ENCODE results near the gene C1QL1.

The C1QL1 gene

DNA sequence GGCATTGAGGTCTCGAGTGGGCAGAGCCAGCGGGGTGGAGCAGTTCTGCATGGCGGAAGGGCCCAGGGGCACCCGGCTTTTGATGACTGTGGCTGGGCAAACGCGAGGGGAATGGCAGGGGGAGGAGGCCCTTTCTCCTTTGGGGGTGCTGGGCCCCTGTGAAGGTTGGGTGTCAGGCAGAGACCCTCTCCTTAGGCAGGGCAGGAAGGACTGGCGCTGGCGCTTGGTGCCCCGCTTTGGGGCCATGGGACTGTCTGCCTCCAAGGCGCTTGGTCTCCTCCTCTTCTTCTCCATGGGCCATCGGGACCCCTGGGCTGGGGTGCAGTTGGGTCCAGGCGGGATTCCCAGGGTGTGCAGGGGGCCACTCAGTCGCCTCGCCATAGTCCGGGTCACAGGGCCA is 40.0 kb downstream of the C1QL1 start:
- no peak for DNase-seq

DNA sequence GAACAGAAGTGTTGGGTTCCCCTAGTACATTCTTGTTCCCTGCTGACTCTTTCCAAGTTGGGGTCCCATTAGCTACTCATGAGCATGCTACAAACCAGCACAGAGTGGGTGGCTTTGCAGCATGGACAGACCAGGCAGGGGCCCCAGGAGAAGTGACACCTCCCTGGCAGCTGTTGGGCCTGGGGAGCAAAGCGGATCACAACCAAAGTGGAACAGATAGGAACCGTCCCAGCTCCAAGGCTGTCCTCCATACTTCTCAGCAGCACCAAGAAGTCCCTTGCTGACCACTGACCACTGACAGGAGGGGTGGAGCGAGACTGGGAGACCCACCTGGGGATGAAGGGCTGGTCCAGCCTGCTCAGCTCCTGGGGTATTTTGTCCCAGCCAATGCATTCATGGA is 40.4 kb downstream of the C1QL1 start:
- DNase-seq: no peak

DNA sequence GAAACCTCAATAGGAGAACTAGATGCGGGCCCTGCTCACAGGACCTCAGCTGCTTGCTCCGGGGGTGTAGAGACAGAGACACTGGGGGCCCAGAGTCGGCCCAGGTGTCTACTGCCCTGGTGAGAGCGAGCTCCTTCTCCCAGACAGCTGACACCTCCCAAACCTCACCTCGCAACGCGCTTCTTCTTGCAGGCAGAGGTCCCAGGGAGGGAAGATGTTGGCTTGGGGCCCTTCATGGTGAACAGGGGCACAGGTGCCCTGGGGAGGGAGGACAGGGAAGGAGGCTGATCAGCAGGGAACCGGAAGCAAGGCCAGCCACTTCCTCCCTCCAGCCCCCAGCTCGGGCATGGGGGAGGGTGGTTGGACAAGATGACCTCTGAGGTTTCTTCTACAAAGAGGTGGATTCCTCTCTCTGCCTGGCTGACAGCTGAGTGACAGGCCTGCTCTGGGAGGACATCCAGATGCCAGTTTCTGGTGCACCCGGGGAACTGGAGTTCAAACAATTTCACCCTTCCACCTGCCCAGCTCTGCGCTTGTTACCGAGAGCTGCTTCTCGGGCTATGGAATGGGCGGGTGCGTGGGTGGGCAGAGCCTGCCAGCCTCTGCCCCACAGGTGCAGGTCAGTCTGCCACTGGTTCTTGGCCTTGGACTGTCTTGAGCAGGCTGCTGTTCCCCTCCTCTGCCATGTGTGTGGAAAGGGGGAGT is 41.1 kb downstream of the C1QL1 start:
- no peak for DNase-seq

DNA sequence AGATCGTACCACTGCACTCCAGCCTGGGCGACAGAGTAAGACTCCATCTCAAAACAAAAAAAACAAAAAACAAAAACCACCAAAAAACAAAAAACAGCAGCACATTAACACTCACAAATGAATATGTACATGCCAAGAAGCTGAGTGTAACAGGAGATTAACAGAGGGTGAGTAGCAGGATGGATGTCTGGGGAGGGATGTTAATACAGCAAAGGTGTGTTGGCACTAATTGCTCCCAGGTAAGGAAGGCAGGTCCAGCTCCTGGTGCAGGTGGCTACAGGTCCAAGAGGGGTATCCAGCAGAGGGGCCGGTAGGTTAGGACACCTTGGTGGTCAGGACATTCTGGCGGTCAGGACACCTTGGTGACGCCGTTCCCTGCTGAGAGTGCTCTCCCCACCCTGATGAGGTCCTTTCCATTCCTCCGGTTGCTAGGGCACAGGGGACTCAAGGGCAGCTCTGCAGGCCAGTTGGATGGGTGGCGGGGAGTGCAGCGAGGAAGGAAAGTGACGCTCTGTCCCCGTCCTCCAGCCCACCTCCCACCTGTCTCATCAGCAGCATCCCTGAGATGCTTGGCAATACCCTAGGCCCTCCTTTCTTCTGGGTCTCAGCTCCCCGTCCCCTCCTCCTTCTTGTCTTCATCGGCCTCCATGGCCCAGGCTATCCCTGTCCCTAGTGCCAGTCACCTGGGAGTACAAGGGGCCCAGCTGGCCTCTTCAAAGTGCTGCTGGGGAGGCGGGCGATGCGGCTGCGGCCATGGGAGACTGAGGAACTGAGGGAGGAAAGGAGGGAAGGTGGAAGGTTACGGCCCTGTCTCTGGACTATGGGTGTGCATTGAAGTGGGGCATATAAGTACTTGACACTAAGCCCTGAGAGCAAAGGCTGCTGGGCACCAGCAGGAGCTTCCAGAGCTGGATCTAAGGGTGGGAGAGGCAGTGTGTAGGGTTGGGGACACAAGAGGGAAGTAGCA is 42.1 kb downstream of the C1QL1 start:
- no peak for DNase-seq

DNA sequence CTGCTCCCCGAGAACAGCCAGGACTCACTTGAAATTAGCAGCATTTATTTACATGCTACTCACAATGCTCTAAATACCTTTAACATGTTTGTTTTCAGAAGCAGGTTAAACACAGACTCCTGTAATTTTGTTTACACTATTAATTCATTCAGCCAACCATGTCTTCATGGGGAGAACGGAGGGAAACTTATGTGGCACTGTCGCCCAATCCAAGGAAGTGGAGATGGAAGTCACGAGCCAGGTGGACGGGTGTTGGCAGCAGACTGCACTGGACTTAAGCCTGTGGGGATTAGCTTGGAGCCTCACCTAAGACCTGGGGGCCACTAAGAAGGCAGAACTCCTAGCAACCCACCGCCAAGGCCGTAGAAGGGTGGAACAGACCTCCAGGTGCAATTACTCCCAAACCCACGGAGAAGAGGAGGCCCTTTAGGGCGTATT is 44.0 kb downstream of the C1QL1 start:
- DNase-seq: no peak

DNA sequence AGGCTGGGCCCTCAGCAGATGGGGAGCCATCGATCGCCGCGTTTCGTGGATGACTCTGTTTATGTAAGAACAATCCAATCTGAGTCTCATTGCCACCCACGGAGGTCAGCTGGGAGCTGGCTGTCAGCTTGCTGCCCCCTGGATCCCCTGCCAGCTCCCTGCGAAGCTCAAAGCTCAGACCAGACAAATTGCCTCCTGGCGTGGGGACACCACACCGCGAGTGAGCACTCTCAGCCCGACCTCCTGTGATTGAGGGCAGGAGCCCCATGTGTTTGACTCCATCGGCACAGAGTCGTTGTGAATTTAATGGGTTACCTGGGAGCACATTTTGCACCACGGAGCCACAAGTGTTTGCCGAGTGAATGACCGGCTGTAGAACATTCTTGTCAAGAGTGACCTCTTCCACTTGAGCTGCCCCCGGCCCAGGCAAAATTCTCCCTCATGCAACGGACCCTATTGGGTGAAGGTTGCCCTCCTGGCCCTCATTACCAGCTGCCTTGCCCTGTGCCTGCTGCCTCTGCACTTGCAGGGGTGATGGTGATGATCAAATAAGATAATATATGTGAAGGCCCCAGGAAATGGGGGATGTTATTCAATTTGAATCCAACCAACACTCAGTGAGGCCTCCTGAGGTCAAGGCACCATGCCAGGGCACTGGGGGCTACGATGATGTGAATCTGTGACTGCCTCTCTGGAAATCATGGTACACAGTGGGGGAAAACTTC is 45.2 kb downstream of the C1QL1 start:
- no peak for DNase-seq

DNA sequence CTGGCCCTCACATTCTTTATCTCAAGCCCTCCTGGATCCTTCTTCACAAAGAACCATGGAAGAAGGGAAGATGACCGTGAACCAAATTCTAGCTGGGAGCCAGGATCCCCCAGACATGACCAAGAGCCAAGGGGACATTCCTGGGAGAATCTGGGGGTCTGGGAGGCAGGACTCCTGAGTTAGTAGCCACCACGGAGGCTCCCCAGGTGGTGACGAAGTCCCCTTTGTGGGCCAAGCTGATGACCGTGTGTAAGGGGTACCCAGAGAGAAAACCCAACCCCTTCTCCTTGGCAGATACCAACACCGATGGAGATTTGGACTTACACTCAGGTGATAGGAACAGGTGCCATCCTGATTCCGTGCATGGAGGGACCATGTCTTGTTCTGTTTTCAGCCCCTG is 46.0 kb downstream of the C1QL1 start:
- no peak for DNase-seq

DNA sequence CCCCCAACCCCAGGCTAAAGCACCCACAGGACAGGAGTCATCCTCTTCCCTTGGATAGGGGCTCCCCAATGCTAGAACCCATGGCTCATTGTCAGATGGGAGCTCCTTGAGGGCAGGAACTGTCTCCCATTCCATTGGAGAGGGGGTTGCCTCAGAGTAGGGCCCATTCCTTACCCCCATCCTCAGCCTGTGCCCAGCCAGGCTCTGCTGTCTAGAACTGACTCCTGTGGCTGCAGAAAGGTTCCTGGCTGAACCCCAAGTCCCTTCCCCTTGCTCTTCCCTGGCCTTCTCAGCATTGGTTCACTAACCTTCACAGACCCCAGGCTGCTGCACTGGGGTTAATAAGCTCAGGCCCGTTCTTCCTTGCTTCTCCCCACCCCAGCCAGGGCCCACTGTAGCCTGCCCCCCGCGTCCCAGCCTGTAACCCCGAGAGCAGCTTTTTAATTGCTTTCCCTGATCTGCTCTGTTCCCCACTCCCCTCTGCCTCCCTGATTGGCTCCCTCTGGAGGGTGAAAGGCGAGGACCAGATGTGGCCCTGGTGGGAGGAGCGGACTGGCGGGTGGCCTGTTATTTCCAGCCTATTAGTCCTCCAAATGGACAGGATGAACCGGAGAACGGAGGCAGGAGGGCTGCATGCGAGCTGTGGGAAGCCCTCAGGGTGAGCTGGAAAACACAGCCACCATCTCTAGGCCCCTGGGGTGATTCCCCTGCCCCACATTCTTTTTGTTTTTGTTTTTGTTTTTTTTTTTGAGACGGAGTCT is 46.8 kb downstream of the C1QL1 start:
- DNase-seq: no peak

DNA sequence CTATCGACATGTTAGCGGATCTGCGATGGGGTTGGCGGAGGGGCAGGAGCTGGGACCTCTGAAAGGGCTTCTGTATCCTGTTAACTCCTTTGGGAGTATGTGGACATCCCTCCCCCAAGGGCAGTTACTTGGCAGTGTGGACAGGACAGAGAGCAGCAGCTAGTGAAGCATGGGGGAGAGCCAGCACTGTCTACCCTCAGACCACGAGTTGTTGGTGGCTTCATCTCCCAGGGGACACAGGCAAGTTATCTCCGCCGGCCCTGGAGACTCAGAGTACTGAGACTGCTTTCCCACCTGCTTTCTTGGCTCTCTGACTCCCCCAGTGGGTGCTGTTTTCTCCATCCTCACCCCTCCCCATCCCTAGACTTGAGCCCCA is 47.5 kb downstream of the C1QL1 start:
- no peak for DNase-seq

DNA sequence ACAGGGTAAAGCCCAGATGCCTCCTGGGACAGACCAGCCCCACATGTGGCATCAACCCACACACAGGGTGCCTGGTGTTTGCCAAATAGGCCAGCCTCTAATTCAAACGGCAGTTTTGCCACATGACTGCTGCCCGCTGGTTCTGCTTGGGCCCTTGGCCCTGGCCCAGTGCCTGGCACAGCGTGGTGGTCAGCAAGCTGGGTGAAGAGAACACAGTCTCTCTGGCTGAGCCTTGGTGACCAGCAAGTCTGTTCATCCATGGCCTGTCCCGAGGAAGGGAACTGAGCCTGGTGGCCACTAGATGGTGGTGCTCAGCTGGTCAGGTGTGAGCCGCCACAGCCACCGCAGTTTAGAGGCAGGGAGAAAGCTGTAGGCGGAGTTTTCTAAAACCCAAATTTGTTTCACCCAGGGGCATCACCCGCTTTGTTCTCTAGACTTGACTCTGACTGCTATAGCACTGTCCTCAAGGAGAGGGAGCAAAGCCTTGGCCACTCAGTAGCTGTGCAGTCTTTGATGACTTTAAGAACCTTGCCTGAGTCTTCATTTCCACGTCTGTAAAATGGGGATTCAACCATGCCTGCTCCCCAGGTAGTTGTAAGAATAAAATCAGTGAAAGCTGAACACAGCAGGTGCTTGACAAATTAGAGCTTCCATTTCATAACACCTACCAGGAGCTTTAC is 48.1 kb downstream of the C1QL1 start:
- DNase-seq: peak; percentile 51

DNA sequence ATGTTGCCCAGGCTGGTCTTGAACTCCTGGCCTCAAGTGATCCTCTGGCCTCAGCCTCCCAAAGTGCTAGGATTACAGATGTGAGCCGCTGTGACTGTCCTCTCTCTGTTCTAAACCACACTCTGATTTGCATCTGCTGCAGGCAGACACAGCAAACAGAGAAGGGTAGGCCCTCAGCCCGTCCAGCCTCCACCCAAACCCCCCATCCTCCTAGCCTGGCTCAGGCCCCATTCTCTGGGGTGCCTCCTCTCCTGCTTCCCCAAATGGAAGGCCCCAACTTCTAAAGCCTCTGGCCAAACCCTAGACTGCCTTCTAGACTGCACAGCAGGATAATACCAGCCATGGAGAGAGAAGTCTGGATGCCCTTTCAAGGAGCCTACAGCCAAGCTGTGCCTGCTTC is 48.7 kb downstream of the C1QL1 start:
- DNase-seq: no peak

DNA sequence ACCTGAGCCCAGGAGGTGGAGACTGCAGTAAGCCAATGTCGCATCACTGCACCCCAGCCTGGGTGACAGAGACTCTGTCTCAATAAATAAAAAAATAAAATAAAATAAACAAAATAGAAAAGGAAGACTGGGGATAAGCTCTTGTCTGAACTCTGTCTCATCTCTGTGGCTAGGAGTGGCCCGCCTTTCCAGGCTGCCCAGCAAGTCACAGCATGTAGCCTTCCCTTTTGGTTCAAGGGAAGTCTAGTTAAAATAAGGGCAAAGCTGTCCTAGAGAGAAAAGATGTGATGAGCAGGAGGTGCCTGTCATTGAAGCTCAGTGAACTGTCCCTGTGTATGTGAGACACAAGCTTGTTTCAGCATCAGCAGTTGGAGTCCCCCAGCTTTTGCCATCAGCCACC is 50.1 kb downstream of the C1QL1 start:
- no peak for DNase-seq

DNA sequence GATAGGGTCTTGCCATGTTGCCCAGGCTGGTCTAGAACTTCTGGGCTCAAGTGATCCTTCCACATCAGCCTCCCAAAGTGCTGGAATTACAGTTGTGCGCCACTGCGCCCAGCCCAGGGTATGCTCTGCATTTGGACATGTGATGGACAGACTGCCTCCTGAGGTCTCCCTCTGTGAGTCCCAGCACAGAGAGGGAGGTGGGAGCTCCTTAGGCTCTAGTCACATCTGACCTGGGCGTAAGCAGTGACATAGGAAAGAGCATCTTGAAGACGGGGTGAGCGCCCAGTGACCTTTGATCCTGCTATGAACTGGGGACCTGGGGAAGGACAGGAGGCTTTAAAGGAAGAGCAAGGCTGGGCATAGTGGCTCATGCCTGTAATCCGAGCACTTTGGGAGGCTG is 50.6 kb downstream of the C1QL1 start:
- DNase-seq: no peak

DNA sequence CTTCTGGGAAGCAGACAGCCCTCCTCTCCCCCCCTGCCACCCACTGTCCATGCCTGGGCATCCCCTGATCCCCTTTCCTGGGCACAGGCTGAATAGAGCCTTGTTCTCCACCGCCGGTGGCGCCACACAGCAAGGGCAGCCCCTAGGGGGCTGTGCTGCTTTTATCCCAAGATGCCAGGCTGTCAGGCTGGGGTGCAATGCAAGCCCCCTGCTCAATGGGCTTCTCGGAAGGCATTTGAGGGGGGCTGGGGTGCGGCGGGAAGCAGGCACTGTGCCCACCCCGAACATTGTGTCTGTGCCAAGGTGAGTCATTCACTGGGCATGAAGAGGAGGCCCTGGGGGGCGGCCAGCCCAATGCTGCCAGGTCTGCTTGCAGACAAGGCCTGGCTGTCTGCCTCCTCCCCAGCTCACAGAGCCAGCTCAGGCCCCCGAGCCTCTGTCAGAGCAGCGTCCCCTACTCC is 51.3 kb downstream of the C1QL1 start:
- no peak for DNase-seq

DNA sequence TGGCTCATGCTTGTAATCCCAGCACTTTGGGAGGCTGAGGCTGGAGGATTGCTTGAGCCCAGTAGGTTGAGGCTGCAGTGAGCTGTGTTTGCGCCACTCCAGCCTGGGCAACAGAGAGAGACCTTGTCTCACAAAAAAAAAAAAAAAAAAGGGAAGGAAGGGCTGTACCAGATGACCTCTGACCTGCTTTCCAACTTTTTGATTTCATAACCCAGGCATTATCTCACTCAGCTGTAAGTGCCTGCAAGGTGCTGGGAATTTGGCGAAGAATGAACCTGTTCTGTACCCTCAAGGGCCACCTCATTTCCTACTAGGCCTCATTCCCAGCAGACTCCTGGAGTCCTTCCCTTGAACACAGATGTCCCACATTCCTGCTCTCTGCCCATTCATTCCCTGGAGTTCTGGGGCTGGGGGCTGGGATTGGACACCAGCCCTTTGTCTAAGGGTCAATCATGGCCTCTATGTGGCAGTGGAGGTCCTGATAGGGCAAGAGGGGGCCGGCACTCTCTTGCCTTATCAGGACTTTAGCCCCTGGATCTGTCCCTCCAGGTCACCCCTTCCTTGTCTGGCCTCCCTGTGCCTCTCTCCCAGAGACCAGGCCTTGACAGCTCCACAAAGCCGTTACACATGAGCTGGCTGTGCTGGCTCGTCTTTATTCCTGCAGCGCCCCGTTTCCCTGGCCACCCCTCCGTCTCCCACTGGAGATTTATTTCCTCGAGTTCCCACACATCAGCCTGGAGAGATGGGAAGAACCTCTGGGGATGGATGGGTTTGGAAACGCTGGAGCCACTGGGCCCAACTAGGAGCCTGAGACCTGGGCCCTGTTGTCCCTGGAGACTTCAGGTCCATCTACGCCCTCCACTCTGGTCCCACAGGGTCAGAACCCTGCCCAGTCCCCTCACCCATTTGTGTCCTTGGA is 52.0 kb downstream of the C1QL1 start:
- no peak for DNase-seq

DNA sequence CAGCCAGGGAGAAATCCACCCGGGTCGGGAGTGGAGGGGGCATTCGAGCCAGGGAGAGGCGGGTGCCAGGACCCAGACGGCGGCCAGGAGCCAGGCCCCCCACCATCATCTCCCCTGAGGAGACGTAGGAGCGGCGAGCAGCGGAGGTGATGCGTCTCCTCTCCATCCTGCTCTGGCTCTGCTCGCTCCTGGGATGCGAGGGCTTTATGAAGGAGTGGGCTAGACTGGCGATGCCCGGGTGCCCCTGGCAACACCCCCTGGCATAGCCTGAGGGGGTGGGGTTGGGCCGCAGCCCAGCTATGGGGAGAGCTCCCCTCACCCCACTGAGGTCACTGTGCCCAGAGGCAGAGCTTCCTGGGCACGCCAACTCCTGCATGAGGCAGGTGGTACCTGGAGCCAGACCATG is 52.8 kb downstream of the C1QL1 start, which contains the start of gene GFAP:
GFAP (minus strand) TSS at position 180 of the 406 bp plus-strand sequence; CDS start at position 166, 14 bp downstream.
- DNase-seq: no peak

DNA sequence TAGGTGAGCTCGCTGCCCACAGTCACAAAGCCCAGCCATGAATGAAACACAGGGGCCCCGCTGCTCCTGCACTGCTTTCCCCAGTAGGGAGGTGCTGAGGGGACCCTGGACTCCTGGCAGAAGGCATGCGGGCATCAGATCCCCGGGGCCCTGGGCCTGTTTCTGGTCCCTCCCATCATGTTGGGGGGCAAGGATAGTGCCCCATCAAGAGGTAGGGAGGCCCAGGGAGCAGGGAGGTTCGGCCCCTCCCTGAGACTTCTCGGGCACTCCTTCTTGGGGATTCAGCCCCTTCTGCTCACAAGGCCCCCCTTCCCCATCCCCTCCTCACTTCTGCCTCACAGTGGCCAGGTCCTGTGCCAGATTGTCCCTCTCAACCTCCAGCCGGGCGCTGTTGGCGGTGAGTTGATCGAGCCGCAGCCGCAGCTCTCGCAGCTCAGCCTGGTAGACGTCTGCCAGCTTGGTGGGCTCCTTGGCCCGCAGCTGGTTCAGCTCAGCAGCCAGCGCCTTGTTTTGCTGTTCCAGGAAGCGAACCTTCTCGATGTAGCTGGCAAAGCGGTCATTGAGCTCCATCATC is 53.3 kb downstream of the C1QL1 start:
- DNase-seq: no peak

DNA sequence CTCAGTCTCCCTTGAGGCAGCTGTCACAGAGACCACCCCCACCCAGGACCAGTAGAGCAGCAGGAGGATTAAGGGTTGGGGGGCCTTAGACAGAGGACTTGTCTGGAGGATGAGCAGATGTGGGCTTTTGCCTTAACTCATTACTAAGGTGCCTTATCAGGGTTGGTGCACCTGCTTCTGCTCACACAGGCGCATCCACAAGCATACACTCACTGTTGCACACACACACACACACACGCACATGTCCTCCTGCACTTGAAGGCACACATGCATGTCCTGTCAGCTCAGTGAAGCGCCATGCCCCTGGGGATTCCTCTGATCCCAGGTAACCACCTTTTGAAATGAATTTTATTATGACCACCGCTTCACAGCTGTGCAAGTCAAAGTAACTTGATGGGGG is 54.0 kb downstream of the C1QL1 start:
- no peak for DNase-seq

DNA sequence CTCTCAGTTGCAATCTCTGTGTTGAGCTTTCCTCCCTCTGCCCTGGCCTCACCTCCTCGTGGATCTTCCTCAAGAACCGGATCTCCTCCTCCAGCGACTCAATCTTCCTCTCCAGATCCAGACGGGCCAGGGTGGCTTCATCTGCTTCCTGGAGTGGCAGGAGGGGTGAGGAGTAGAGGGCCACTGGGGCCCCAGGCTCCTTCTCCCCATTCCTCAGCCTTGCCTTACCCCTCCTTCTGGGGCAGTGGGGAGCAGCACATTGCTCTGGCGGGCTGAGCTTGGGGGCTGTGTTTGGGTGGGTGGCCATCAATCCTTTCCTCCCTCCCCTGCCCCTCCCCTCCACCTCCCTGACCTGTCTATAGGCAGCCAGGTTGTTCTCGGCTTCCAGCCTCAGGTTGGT is 54.4 kb downstream of the C1QL1 start:
- no peak for DNase-seq

DNA sequence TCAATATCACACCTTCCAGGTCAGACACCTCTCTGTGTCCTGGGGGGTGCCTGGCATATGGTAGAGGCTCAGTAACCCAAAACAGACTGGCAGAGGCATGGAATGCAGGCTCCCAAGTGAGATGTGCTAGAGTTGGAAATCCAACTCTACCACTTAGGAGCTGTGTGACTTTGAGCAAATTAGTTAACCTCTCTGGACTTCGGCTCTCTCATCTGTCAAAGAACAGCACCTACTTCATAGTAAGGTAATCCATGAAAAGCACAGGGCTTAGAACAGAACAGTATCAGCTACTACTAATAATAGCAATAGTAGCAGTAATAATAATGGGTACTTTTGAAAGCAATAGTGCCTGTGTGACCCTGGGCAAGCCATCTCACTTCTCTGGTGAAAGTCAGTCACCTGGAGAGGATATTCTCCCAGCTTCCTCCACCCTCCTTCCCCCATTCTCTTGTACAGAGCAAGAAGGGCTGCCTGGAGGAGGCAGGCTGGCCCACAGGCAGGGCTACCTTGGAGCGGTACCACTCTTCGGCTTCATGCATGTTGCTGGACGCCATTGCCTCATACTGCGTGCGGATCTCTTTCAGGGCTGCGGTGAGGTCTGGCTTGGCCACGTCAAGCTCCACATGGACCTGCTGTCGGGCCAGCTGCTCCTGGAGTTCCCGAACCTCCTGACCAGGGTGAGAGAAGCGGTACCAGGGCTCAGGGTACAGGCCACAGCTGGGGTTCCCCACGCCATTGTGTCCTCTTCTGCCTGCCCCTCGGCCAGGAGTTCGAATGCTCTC is 55.1 kb downstream of the C1QL1 start:
- no peak for DNase-seq
